Thyroid gland (tissue), 4 donors: ENCODE data around the gene DOK1. TPM values are rescaled to one million over a fixed set of nuclear protein-coding genes. Genes with fewer than 3 reads are reported as not detected.

Experiments
- total RNA-seq, 4 donors: library from RNA; depleted of rRNA; stranded (reverse); fragments of >200 nt; gene quantifications; one replicate each; pipeline ENCODE4 v1.2.3, GENCODE V29; 2016

Gene DOK1
- total RNA-seq, 4 donors from 2014 or later: 14.4 to 19.4 (median 18.4) TPM

Other genes with a start within 250 kb of the DOK1 start
- 10 to 100 TPM; 18.3 to 94.5 (median 59.8) TPM for gene SLC4A5, start 211.3 kb upstream of the DOK1 start, total RNA-seq
- gene DCTN1, start 174.4 kb upstream of the DOK1 start, total RNA-seq: 100 to 1,000 TPM in 3 of 4 donors, 10 to 100 TPM in 1; 82.6 to 124 (median 108) TPM
- 1 to 10 TPM; 2.3 to 3.4 (median 3.1) TPM for gene C2orf81, start 133.1 kb upstream of the DOK1 start, total RNA-seq
- 10 to 100 TPM in 3 of 4 donors, 1 to 10 TPM in 1; 6.5 to 19.3 (median 13.6) TPM for gene WDR54, start 133.0 kb upstream of the DOK1 start, total RNA-seq
- 10 to 100 TPM; 24.5 to 41.9 (median 35.6) TPM for gene RTKN, start 112.8 kb upstream of the DOK1 start, total RNA-seq
- gene INO80B, start 99.6 kb upstream of the DOK1 start, total RNA-seq: 10 to 100 TPM; 19.9 to 74.4 (median 46.1) TPM
- 100 to 1,000 TPM in 2 of 4 donors, 10 to 100 TPM in 2; 60.7 to 119 (median 102) TPM for gene WBP1, start 96.3 kb upstream of the DOK1 start, total RNA-seq
- gene MOGS, start 89.3 kb upstream of the DOK1 start, total RNA-seq: 10 to 100 TPM; 40.9 to 57.6 (median 51.3) TPM
- 10 to 100 TPM; 15.0 to 49.4 (median 40.9) TPM for gene MRPL53, start 82.0 kb upstream of the DOK1 start, total RNA-seq
- gene CCDC142, start 71.7 kb upstream of the DOK1 start, total RNA-seq: 10 to 100 TPM; 13.6 to 58.7 (median 31.3) TPM
- 10 to 100 TPM; 18.9 to 38.0 (median 22.4) TPM for gene TTC31, start 71.6 kb upstream of the DOK1 start, total RNA-seq
- gene LBX2, start 55.1 kb upstream of the DOK1 start, total RNA-seq: 1 to 10 TPM in 2 of 4 donors, under 1 TPM in 1, not detected in 1; 0.50 to 2.6 (median 1.9) TPM
- 10 to 100 TPM; 11.0 to 25.9 (median 17.1) TPM for gene PCGF1, start 47.0 kb upstream of the DOK1 start, total RNA-seq
- not detected for gene TLX2, start 40.3 kb upstream of the DOK1 start, total RNA-seq
- not detected for gene DQX1, start 28.5 kb upstream of the DOK1 start, total RNA-seq
- 100 to 1,000 TPM in 3 of 4 donors, 10 to 100 TPM in 1; 93.7 to 168 (median 112) TPM for gene AUP1, start 25.0 kb upstream of the DOK1 start, total RNA-seq
- 10 to 100 TPM; 27.3 to 45.9 (median 37.5) TPM for gene HTRA2, start 24.8 kb upstream of the DOK1 start, total RNA-seq
- gene LOXL3, start 778 bp upstream of the DOK1 start, total RNA-seq: 1 to 10 TPM in 3 of 4 donors, under 1 TPM in 1; 0.98 to 5.6 (median 2.2) TPM
- 1 to 10 TPM in 3 of 4 donors, under 1 TPM in 1; 0.81 to 2.6 (median 1.8) TPM for gene M1AP, start 93.6 kb downstream of the DOK1 start, total RNA-seq
- 1 to 10 TPM; 4.3 to 7.2 (median 6.1) TPM for gene SEMA4F, start 99.5 kb downstream of the DOK1 start, total RNA-seq